Esophagus muscularis mucosa (tissue), 3 donors: ENCODE data around the gene CDC42EP4.

Experiments
- EP300 ChIP-seq: sonication (generic); formaldehyde crosslinking; IDR thresholded peaks from one replicate; pipeline ENCODE4 v1.6.1; 2017; ENCODE audit warnings: antibody characterized with exemption
- TF ChIP-seq, protein P1 (sequence below), 3 experiments: fragments of 200-600 bp in 2 of 3; fragments of 450-650 bp in 1 of 3; sonication (generic) in 2 of 3; IDR thresholded peaks; one replicate each; pipeline ENCODE4 v1.5.1; 2017 to 2019; ENCODE audit warnings: antibody characterized with exemption in 3 of 3, mild to moderate bottlenecking in 2 of 3, moderate library complexity in 1 of 3

DNA sequence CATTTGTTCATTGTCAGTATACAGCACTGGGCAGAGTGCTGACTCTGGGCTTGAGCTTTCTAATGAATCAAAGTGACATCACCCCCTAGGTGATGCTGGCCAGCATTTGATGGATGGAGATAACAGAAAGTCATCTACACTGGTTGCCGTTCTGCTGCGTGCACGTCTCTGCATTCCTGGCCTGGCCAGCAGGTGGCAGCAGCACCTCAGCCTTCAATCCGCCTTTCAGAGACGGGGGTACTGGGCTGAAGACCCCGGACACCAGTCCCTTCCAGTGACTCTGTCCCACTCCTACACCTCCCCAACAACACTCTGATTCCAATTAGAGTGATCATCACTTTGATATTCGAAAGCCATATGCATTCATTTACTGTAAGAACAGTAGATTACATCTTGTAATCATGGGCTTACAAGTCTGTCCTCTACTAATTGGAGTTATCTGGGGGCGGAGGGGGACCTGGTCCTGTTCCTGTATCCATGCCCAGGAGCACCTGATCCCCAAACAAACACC is 56.1 kb downstream of the CDC42EP4 start:
- TF ChIP-seq, protein P1, sequence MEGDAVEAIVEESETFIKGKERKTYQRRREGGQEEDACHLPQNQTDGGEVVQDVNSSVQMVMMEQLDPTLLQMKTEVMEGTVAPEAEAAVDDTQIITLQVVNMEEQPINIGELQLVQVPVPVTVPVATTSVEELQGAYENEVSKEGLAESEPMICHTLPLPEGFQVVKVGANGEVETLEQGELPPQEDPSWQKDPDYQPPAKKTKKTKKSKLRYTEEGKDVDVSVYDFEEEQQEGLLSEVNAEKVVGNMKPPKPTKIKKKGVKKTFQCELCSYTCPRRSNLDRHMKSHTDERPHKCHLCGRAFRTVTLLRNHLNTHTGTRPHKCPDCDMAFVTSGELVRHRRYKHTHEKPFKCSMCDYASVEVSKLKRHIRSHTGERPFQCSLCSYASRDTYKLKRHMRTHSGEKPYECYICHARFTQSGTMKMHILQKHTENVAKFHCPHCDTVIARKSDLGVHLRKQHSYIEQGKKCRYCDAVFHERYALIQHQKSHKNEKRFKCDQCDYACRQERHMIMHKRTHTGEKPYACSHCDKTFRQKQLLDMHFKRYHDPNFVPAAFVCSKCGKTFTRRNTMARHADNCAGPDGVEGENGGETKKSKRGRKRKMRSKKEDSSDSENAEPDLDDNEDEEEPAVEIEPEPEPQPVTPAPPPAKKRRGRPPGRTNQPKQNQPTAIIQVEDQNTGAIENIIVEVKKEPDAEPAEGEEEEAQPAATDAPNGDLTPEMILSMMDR (IDR thresholded peaks at IDR 0.05) = peak; percentile 95 to 98 (median 98)
- no peak for TF ChIP-seq EP300
